ENCODE results near the gene TMEM108. TPM values are rescaled to one million over a fixed set of nuclear protein-coding genes. Genes with fewer than 3 reads are reported as not detected.
A peak's percentile ranks its signal among the peaks of the same experiment; 100 is the strongest.

TMEM108 gene
- total RNA-seq, 2 donors from 2014 or later: 0.13 TPM; not detected in 1

- Mint-ChIP-seq H3K36me3 (ENCODE audit: low read depth) (no peaks in the 10 kb centered on the region), H3K4me3 (no peak overlapping the region), H3K4me1 (no peaks in the 10 kb centered on the region), H3K9me3 (peaks cover 4% of the 10 kb centered on the region), H3K27me3 (peaks cover 4% of the 10 kb centered on the region), H3K27ac (no peak overlapping the region)
- ATAC-seq (replicated peaks): no peak
Observed at GRCh38 chr3:133230195-133230594, 192.0 kb downstream of the TMEM108 start.

- peaks cover 3% of the 10 kb centered on the region for H3K9me3 Mint-ChIP-seq
- no peaks in the 10 kb centered on the region for H3K4me1 Mint-ChIP-seq
- H3K36me3 Mint-ChIP-seq (ENCODE audit: low read depth): no peaks in the 10 kb centered on the region
- H3K27ac Mint-ChIP-seq: no peak overlapping the region
- no peak for ATAC-seq (replicated peaks)
- H3K4me3 Mint-ChIP-seq: no peak overlapping the region
- peaks cover 12% of the 10 kb centered on the region for H3K27me3 Mint-ChIP-seq
Observed at GRCh38 chr3:133236901-133237300, 198.7 kb downstream of the TMEM108 start.

- H3K9me3 Mint-ChIP-seq: peaks cover 3% of the 10 kb centered on the region
- no peak overlapping the region for H3K4me3 Mint-ChIP-seq
- H3K36me3 Mint-ChIP-seq (ENCODE audit: low read depth): no peaks in the 10 kb centered on the region
- no peak overlapping the region for H3K27ac Mint-ChIP-seq
- peaks cover 17% of the 10 kb centered on the region for H3K27me3 Mint-ChIP-seq
- ATAC-seq (replicated peaks): no peak
- no peaks in the 10 kb centered on the region for H3K4me1 Mint-ChIP-seq
Observed at GRCh38 chr3:133237380-133237779, 199.2 kb downstream of the TMEM108 start.

GRCh38 chr3:133238015-133238414 lies 199.8 kb downstream of the TMEM108 start:
- Mint-ChIP-seq H3K4me3 (no peak overlapping the region), H3K9me3 (peaks cover 3% of the 10 kb centered on the region), H3K27ac (no peak overlapping the region), H3K4me1 (no peaks in the 10 kb centered on the region), H3K27me3 (peaks cover 22% of the 10 kb centered on the region), H3K36me3 (ENCODE audit: low read depth) (no peaks in the 10 kb centered on the region)
- no peak for ATAC-seq (replicated peaks)

GRCh38 chr3:133246119-133246518 lies 207.9 kb downstream of the TMEM108 start:
- ATAC-seq (replicated peaks): no peak
- H3K9me3 Mint-ChIP-seq: no peaks in the 10 kb centered on the region
- H3K4me3 Mint-ChIP-seq: no peak overlapping the region
- no peaks in the 10 kb centered on the region for H3K4me1 Mint-ChIP-seq
- no peaks in the 10 kb centered on the region for H3K36me3 Mint-ChIP-seq (ENCODE audit: low read depth)
- H3K27ac Mint-ChIP-seq: no peak overlapping the region
- H3K27me3 Mint-ChIP-seq: peaks cover 14% of the 10 kb centered on the region

GRCh38 chr3:133246773-133247172 lies 208.6 kb downstream of the TMEM108 start:
- H3K9me3 Mint-ChIP-seq: no peaks in the 10 kb centered on the region
- no peaks in the 10 kb centered on the region for H3K36me3 Mint-ChIP-seq (ENCODE audit: low read depth)
- no peaks in the 10 kb centered on the region for H3K4me1 Mint-ChIP-seq
- H3K4me3 Mint-ChIP-seq: no peak overlapping the region
- H3K27ac Mint-ChIP-seq: no peak overlapping the region
- peaks cover 11% of the 10 kb centered on the region for H3K27me3 Mint-ChIP-seq
- ATAC-seq (replicated peaks): no peak

- Mint-ChIP-seq H3K4me3 (no peak overlapping the region), H3K4me1 (no peaks in the 10 kb centered on the region), H3K9me3 (no peaks in the 10 kb centered on the region), H3K27ac (no peak overlapping the region), H3K36me3 (ENCODE audit: low read depth) (no peaks in the 10 kb centered on the region), H3K27me3 (no peaks in the 10 kb centered on the region)
- no peak for ATAC-seq (replicated peaks)
Observed at GRCh38 chr3:133248389-133248788, 210.2 kb downstream of the TMEM108 start.

- no peaks in the 10 kb centered on the region for H3K36me3 Mint-ChIP-seq (ENCODE audit: low read depth)
- no peak overlapping the region for H3K4me3 Mint-ChIP-seq
- no peaks in the 10 kb centered on the region for H3K9me3 Mint-ChIP-seq
- no peaks in the 10 kb centered on the region for H3K4me1 Mint-ChIP-seq
- H3K27me3 Mint-ChIP-seq: no peaks in the 10 kb centered on the region
- no peak overlapping the region for H3K27ac Mint-ChIP-seq
- no peak for ATAC-seq (replicated peaks)
Observed at GRCh38 chr3:133249490-133249889, 211.3 kb downstream of the TMEM108 start.

GRCh38 chr3:133254151-133254550 lies 216.0 kb downstream of the TMEM108 start:
- Mint-ChIP-seq H3K9me3 (no peaks in the 10 kb centered on the region), H3K36me3 (ENCODE audit: low read depth) (no peaks in the 10 kb centered on the region), H3K4me1 (no peaks in the 10 kb centered on the region), H3K27me3 (peaks cover 5% of the 10 kb centered on the region), H3K4me3 (no peak overlapping the region), H3K27ac (no peak overlapping the region)
- no peak for ATAC-seq (replicated peaks)

GRCh38 chr3:133254716-133255115 lies 216.5 kb downstream of the TMEM108 start:
- H3K4me3 Mint-ChIP-seq: no peak overlapping the region
- H3K9me3 Mint-ChIP-seq: no peaks in the 10 kb centered on the region
- H3K4me1 Mint-ChIP-seq: no peaks in the 10 kb centered on the region
- ATAC-seq (replicated peaks): no peak
- no peaks in the 10 kb centered on the region for H3K36me3 Mint-ChIP-seq (ENCODE audit: low read depth)
- H3K27me3 Mint-ChIP-seq: peaks cover 5% of the 10 kb centered on the region
- no peak overlapping the region for H3K27ac Mint-ChIP-seq

GRCh38 chr3:133256787-133257483 lies 218.7 kb downstream of the TMEM108 start:
- H3K9me3 Mint-ChIP-seq: no peaks in the 10 kb centered on the region
- no peak overlapping the region for H3K4me3 Mint-ChIP-seq
- no peak overlapping the region for H3K27ac Mint-ChIP-seq
- no peaks in the 10 kb centered on the region for H3K36me3 Mint-ChIP-seq (ENCODE audit: low read depth)
- H3K4me1 Mint-ChIP-seq: no peaks in the 10 kb centered on the region
- peak; percentile 55 for ATAC-seq (replicated peaks)
- peaks cover 8% of the 10 kb centered on the region for H3K27me3 Mint-ChIP-seq

- peaks cover 8% of the 10 kb centered on the region for H3K27me3 Mint-ChIP-seq
- H3K27ac Mint-ChIP-seq: no peak overlapping the region
- no peak overlapping the region for H3K4me3 Mint-ChIP-seq
- no peak for ATAC-seq (replicated peaks)
- H3K9me3 Mint-ChIP-seq: no peaks in the 10 kb centered on the region
- H3K36me3 Mint-ChIP-seq (ENCODE audit: low read depth): no peaks in the 10 kb centered on the region
- H3K4me1 Mint-ChIP-seq: no peaks in the 10 kb centered on the region
Observed at GRCh38 chr3:133258358-133258757, 220.2 kb downstream of the TMEM108 start.

GRCh38 chr3:133259767-133260166 lies 221.6 kb downstream of the TMEM108 start:
- Mint-ChIP-seq H3K27me3 (peaks cover 8% of the 10 kb centered on the region), H3K9me3 (no peaks in the 10 kb centered on the region), H3K4me3 (no peak overlapping the region), H3K4me1 (no peaks in the 10 kb centered on the region), H3K36me3 (ENCODE audit: low read depth) (no peaks in the 10 kb centered on the region), H3K27ac (no peak overlapping the region)
- no peak for ATAC-seq (replicated peaks)

- no peak for ATAC-seq (replicated peaks)
- H3K9me3 Mint-ChIP-seq: no peaks in the 10 kb centered on the region
- H3K36me3 Mint-ChIP-seq (ENCODE audit: low read depth): no peaks in the 10 kb centered on the region
- H3K27me3 Mint-ChIP-seq: peaks cover 8% of the 10 kb centered on the region
- no peak overlapping the region for H3K4me3 Mint-ChIP-seq
- H3K27ac Mint-ChIP-seq: no peak overlapping the region
- H3K4me1 Mint-ChIP-seq: no peaks in the 10 kb centered on the region
Observed at GRCh38 chr3:133262333-133262732, 224.1 kb downstream of the TMEM108 start.

GRCh38 chr3:133264920-133265319 lies 226.7 kb downstream of the TMEM108 start:
- H3K27me3 Mint-ChIP-seq: peaks cover 8% of the 10 kb centered on the region
- no peak overlapping the region for H3K27ac Mint-ChIP-seq
- H3K4me3 Mint-ChIP-seq: no peak overlapping the region
- H3K9me3 Mint-ChIP-seq: no peaks in the 10 kb centered on the region
- H3K36me3 Mint-ChIP-seq (ENCODE audit: low read depth): no peaks in the 10 kb centered on the region
- no peak for ATAC-seq (replicated peaks)
- no peaks in the 10 kb centered on the region for H3K4me1 Mint-ChIP-seq

- H3K27me3 Mint-ChIP-seq: peaks cover 15% of the 10 kb centered on the region
- no peaks in the 10 kb centered on the region for H3K4me1 Mint-ChIP-seq
- H3K9me3 Mint-ChIP-seq: no peaks in the 10 kb centered on the region
- H3K4me3 Mint-ChIP-seq: no peak overlapping the region
- ATAC-seq (replicated peaks): no peak
- no peak overlapping the region for H3K27ac Mint-ChIP-seq
- no peaks in the 10 kb centered on the region for H3K36me3 Mint-ChIP-seq (ENCODE audit: low read depth)
Observed at GRCh38 chr3:133268726-133269134, 230.5 kb downstream of the TMEM108 start.
